A549 (cell line): ENCODE results near the gene CRADD. TPM values are rescaled to one million over a fixed set of nuclear protein-coding genes. Genes with fewer than 3 reads are reported as not detected.

Experiments used
- ATAC-seq, 2 experiments: fragments of 200-7000 bp in 1 of 2; fragments of >200 bp in 1 of 2; cut with Nextera tagmentation in 1 of 2; cut with Tn5 transposase in 1 of 2; 3 replicates each; pipeline versions ENCODE4 v1.8.0 to v1.9.1; 2018 to 2020; ENCODE audit warnings: mild to moderate bottlenecking in 1 of 2, moderate library complexity in 1 of 2
- CTCF ChIA-PET: fragments of 300-600 bp; sonication (Branson Sonifier 250); formaldehyde crosslinking; extraction: SDS; loops from one replicate; lab custom pipeline; 2021; ENCODE audit warnings: antibody characterized with exemption, inconsistent platforms; lab: Yijun Ruan, JAX
- POLR2A ChIA-PET: fragments of 350-600 bp; formaldehyde crosslinking; extraction: SDS; loops from one replicate; lab custom pipeline; 2021; ENCODE audit warnings: antibody characterized with exemption, inconsistent platforms; lab: Yijun Ruan, JAX
- DNase-seq, 2 experiments: peaks; one replicate each; pipeline versions ENCODE4 v3.0.0 to v3.0.0-alpha.2; 2011 to 2016; ENCODE audit warnings: low read depth in 1 of 2, low spot score in 1 of 2
- FAIRE-seq: peaks from 2 replicates; lab custom pipeline; 2011; peaks lifted over from hg19 to GRCh38; lab: Jason Lieb, UNC
- H3K27ac ChIP-seq, 2 experiments: fragments of >200 bp; sonication (Bioruptor Twin); formaldehyde crosslinking; 3 replicates each; pipeline ENCODE4 v1.5.1; 2016 to 2017
- H3K4me1 ChIP-seq: fragments of >200 bp; sonication (Bioruptor Twin); formaldehyde crosslinking; 3 replicates; pipeline ENCODE4 v1.6.1; 2016
- H3K4me2 ChIP-seq: fragments of >200 bp; sonication (Bioruptor Twin); formaldehyde crosslinking; 3 replicates; pipeline ENCODE4 v1.6.1; 2016
- H3K4me3 ChIP-seq: fragments of >200 bp; sonication (Bioruptor Twin); formaldehyde crosslinking; 3 replicates; pipeline ENCODE4 v1.5.1; 2016
- H3K9me3 ChIP-seq: fragments of >200 bp; sonication (Bioruptor Twin); formaldehyde crosslinking; 3 replicates; pipeline ENCODE4 v1.6.1; 2016
- CHD2 ChIP-seq: fragments of 150-350 bp; IDR thresholded peaks from 2 replicates; pipeline ENCODE4 v1.6.1; 2014; ENCODE audit warnings: low read length; ENCODE audit not compliant: partially characterized antibody
- CTCF ChIP-seq: fragments of >200 bp; sonication (Bioruptor Twin); formaldehyde crosslinking; IDR thresholded peaks from 3 replicates; pipeline ENCODE4 v1.5.1; 2016
- E2F6 ChIP-seq: IDR thresholded peaks from 2 replicates; pipeline ENCODE4 v1.6.1; 2012; ENCODE audit warnings: low read depth, borderline replicate concordance
- EHMT2 ChIP-seq: fragments of 200-600 bp; sonication (generic); IDR thresholded peaks from 2 replicates; pipeline ENCODE4 v1.6.1; 2016; ENCODE audit warnings: antibody characterized with exemption, low read depth, mild to moderate bottlenecking, moderate library complexity
- EP300 ChIP-seq, 2 experiments: fragments of >200 bp; sonication (Bioruptor Twin); formaldehyde crosslinking; IDR thresholded peaks; 2 replicates in 1 of 2; 3 replicates in 1 of 2; pipeline ENCODE4 v1.6.1; 2016 to 2017
- FOSL2 ChIP-seq, 2 experiments: fragments of 450-650 bp in 1 of 2; fragments of >200 bp in 1 of 2; sonication (Bioruptor Twin) in 1 of 2; formaldehyde crosslinking; IDR thresholded peaks; 2 replicates each; pipeline versions ENCODE4 v1.5.0 to v1.6.1; 2016 to 2020; ENCODE audit warnings: mild to moderate bottlenecking in 1 of 2, moderate library complexity in 1 of 2
- GATA3 ChIP-seq: IDR thresholded peaks from 2 replicates; pipeline ENCODE4 v1.6.1; 2012; ENCODE audit warnings: borderline replicate concordance
- HDAC2 ChIP-seq: fragments of 200-600 bp; sonication (generic); IDR thresholded peaks from 2 replicates; pipeline ENCODE4 v1.6.1; 2016
- JUN ChIP-seq, 2 experiments: fragments of >200 bp; sonication (Bioruptor Twin); formaldehyde crosslinking; IDR thresholded peaks; 2 replicates in 1 of 2; 3 replicates in 1 of 2; pipeline ENCODE4 v1.6.1; 2016 to 2017
- JUNB ChIP-seq: fragments of >200 bp; sonication (Bioruptor Twin); formaldehyde crosslinking; IDR thresholded peaks from 2 replicates; pipeline ENCODE4 v1.6.1; 2016
- KDM1A ChIP-seq: fragments of 200-600 bp; sonication (generic); IDR thresholded peaks from 2 replicates; pipeline ENCODE4 v1.6.1; 2016; ENCODE audit warnings: low read depth, mild to moderate bottlenecking
- MAFK ChIP-seq: fragments of 450-650 bp; IDR thresholded peaks from 2 replicates; pipeline ENCODE4 v1.6.1; 2014; ENCODE audit not compliant: partially characterized antibody
- MAZ ChIP-seq: fragments of 150-350 bp; IDR thresholded peaks from 2 replicates; pipeline ENCODE4 v1.6.1; 2014; ENCODE audit warnings: antibody characterized with exemption, low read depth, low read length, borderline replicate concordance
- MYC ChIP-seq: IDR thresholded peaks from 2 replicates; pipeline ENCODE4 v1.6.1; 2012; ENCODE audit warnings: mild to moderate bottlenecking, inconsistent platforms, low read length, improper control_type of control experiment, borderline replicate concordance
- NR3C1 ChIP-seq: fragments of >200 bp; sonication (Bioruptor Twin); formaldehyde crosslinking; IDR thresholded peaks from 3 replicates; pipeline ENCODE4 v1.6.1; 2017
- PHF8 ChIP-seq: fragments of 200-600 bp; sonication (generic); IDR thresholded peaks from 2 replicates; pipeline ENCODE4 v1.6.1; 2016; ENCODE audit warnings: low read depth, mild to moderate bottlenecking, antibody characterized with exemption, moderate library complexity, borderline replicate concordance
- POLR2A ChIP-seq: IDR thresholded peaks from 2 replicates; pipeline ENCODE4 v1.6.1; 2012; ENCODE audit warnings: mild to moderate bottlenecking, low read length
- POLR2AphosphoS2 ChIP-seq: conservative IDR thresholded peaks from 2 replicates; pipeline ENCODE4 v1.6.1; 2012; ENCODE audit warnings: low read length, improper control_type of control experiment, inconsistent platforms
- RFX5 ChIP-seq: fragments of 450-650 bp; IDR thresholded peaks from 2 replicates; pipeline ENCODE4 v1.7.1; 2014; ENCODE audit warnings: antibody characterized with exemption, mild to moderate bottlenecking, moderate library complexity
- RNF2 ChIP-seq: fragments of 200-600 bp; sonication (generic); IDR thresholded peaks from 2 replicates; pipeline ENCODE4 v1.6.1; 2016; ENCODE audit warnings: low read depth, mild to moderate bottlenecking, antibody characterized with exemption, moderate library complexity, borderline replicate concordance
- SMC3 ChIP-seq: fragments of >200 bp; sonication (Bioruptor Twin); formaldehyde crosslinking; IDR thresholded peaks from 3 replicates; pipeline ENCODE4 v1.6.1; 2018; ENCODE audit warnings: inconsistent platforms
- SREBF2 ChIP-seq: fragments of 450-650 bp; IDR thresholded peaks from 2 replicates; pipeline ENCODE4 v1.6.1; 2014; ENCODE audit warnings: mild to moderate bottlenecking, moderate library complexity
- ZSCAN20 ChIP-seq: fragments of 250-450 bp; sonication (Bioruptor Pico); IDR thresholded peaks from 2 replicates; pipeline ENCODE4 v1.8.0; 2022; ENCODE audit warnings: mild to moderate bottlenecking, moderate library complexity
- WGBS: methylation state at CpG from one replicate; pipeline ENCODE4 v1.1.6; 2017; ENCODE audit errors: missing lambda C conversion rate; 5-methylcytosine and 5-hydroxymethylcytosine counted together
- polyA plus RNA-seq, 4 experiments: library from polyadenylated mRNA; depleted of rRNA in 3 of 4; stranded (reverse); fragments of >200 nt; fragmentation: RNase III in 1 of 4; extraction: RNeasy Plus Mini Kit Qiagen cat#74134 plus additional on column Dnase treatment in 1 of 4; gene quantifications; 2 replicates in 3 of 4; 3 replicates in 1 of 4; pipeline ENCODE4 v1.2.3, GENCODE V29; 2011 to 2017
- TF ChIP-seq, protein P1 (sequence below): fragments of 450-650 bp; IDR thresholded peaks from 2 replicates; pipeline ENCODE4 v1.6.1; 2014; ENCODE audit warnings: antibody characterized with exemption

Gene CRADD
- polyA plus RNA-seq, 2 of the 4 experiments (the other 2 are of a cell fraction): 13.2 to 23.0 TPM

- no peak overlapping the region for H3K27ac ChIP-seq
- ATAC-seq: no peak
- POLR2A ChIA-PET: no interaction called here
These were observed 44.8 kb upstream of the CRADD start for GRCh38 chr12:93632383-93632782.

GRCh38 chr12:93634416-93634815 lies 42.8 kb upstream of the CRADD start:
- 71% methylated on average over 3 of the region's 3 CpGs for WGBS
- DNase-seq (no peak), FAIRE-seq (no peak), ATAC-seq (no peak)
- CTCF ChIA-PET: no interaction called here
- Histone ChIP-seq H3K4me1 (no peaks in the 10 kb centered on the region), H3K9me3 (peaks cover 13% of the 10 kb centered on the region), H3K27ac (no peak overlapping the region), H3K4me2 (no peak overlapping the region), H3K4me3 (no peak overlapping the region)
- POLR2A ChIA-PET: no interaction called here
- TF ChIP-seq ZSCAN20 (CRISPR knock-in tag) (no peak), E2F6 (no peak)

More at GRCh38 chr12:93632383-93632782, 44.8 kb upstream of the CRADD start:
- H3K4me1 ChIP-seq: no peaks in the 10 kb centered on the region
- H3K4me3 ChIP-seq: no peak overlapping the region
- no peak overlapping the region for H3K4me2 ChIP-seq
- FAIRE-seq: no peak
- 70% methylated on average over 1 of the region's 1 CpG for WGBS
- TF ChIP-seq CHD2 (no peak), EHMT2 (no peak), MYC (no peak), SMC3 (no peak), NR3C1 (no peak), JUNB (no peak), GATA3 (no peak), RFX5 (no peak), CTCF (no peak), POLR2A (no peak), KDM1A (no peak), MAZ (no peak), SREBF2 (no peak)
- TF ChIP-seq, protein P1, sequence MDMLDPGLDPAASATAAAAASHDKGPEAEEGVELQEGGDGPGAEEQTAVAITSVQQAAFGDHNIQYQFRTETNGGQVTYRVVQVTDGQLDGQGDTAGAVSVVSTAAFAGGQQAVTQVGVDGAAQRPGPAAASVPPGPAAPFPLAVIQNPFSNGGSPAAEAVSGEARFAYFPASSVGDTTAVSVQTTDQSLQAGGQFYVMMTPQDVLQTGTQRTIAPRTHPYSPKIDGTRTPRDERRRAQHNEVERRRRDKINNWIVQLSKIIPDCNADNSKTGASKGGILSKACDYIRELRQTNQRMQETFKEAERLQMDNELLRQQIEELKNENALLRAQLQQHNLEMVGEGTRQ: no peak
- TF ChIP-seq, all 56 proteins: peak for 0
- DNase-seq: no peak
- H3K9me3 ChIP-seq: peaks cover 20% of the 10 kb centered on the region
- CTCF ChIA-PET: interaction anchor here (1.0 kb wide), 1 partner anchor 470 kb away, joined by 4 read pairs; no protein-coding TSS in a partner anchor

- DNase-seq (no peak), ATAC-seq (no peak), FAIRE-seq (no peak)
- WGBS: 34% methylated on average over 2 of the region's 2 CpGs
- Histone ChIP-seq H3K27ac (no peak overlapping the region), H3K4me1 (no peaks in the 10 kb centered on the region), H3K9me3 (peaks cover 10% of the 10 kb centered on the region), H3K4me3 (no peak overlapping the region), H3K4me2 (no peak overlapping the region)
- ChIA-PET POLR2A (no interaction called here), CTCF (interaction anchor here (0.8 to 1.3 kb wide), 2 partner anchors 106 to 465 kb away, joined by 4 read pairs; no protein-coding TSS in a partner anchor)
- TF ChIP-seq RFX5 (no peak), MAFK (peak; percentile 67)
These were observed 40.5 kb upstream of the CRADD start for GRCh38 chr12:93636708-93637107.

DNA sequence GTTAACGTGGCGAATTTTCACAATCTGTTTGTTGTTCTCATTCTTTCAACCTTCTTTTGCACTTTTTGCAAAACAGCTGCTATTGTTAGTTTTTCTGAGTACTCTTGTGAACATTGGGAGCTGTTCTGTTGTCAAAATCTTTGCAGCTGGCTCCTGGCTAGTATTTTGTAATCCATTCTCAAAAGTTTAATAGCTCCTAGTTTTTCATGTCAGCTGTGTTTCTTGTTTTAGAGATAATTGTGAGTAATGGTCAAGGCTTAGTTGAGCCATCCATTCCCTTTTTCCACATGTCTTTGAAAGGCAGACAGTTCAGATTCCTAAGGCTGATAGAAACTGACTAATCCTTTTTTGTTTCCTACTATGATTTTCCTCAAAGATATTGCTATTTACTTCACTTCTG lies 39.1 kb upstream of the CRADD start:
- WGBS: 47% methylated on average over 2 of the region's 2 CpGs
- Histone ChIP-seq H3K4me1 (no peaks in the 10 kb centered on the region), H3K4me3 (no peak overlapping the region), H3K27ac (no peak overlapping the region)
- no peak for DNase-seq
- CTCF ChIA-PET: interaction anchor here (1.3 to 1.4 kb wide), 3 partner anchors 16 to 104 kb away, joined by 3 to 4 read pairs (median 4); no protein-coding TSS in a partner anchor
- POLR2A ChIA-PET: no interaction called here
- TF ChIP-seq E2F6 (no peak), CHD2 (no peak), PHF8 (no peak), EP300 (IDR thresholded peaks at IDR 0.05) (no peak), HDAC2 (no peak), RNF2 (no peak), CTCF (no peak), POLR2A (no peak), POLR2AphosphoS2 (no peak), JUNB (no peak), SREBF2 (no peak), FOSL2 (IDR thresholded peaks at IDR 0.05) (no peak), FOSL2 (CRISPR knock-in tag; IDR thresholded peaks at IDR 0.05) (no peak), JUN (IDR thresholded peaks at IDR 0.05) (no peak)
- TF ChIP-seq, all 56 proteins: peak for 0
- FAIRE-seq (no peak), ATAC-seq (no peak)
- Histone ChIP-seq H3K4me2 (no peak overlapping the region), H3K9me3 (no peaks in the 10 kb centered on the region)
